A673 (cell line): ENCODE measurements around the gene FITM2. TPM values are rescaled to one million over a fixed set of nuclear protein-coding genes. Genes with fewer than 3 reads are reported as not detected.

Experiments used
- BruUV-seq: library from RNA; stranded (reverse); fragments of 400-500 nt; replicated peaks from 2 replicates; lab custom pipeline; 2021; lab: Mats Ljungman, UMichigan
- CTCF ChIA-PET: fragments of 300-600 bp; sonication (Branson Sonifier 250); formaldehyde crosslinking; loops from one replicate; lab custom pipeline; 2022; ENCODE audit warnings: antibody characterized with exemption; lab: Charles Lee
- POLR2A ChIA-PET: fragments of 300-600 bp; sonication (Branson Sonifier 250); formaldehyde crosslinking; loops from one replicate; lab custom pipeline; 2022; ENCODE audit warnings: antibody characterized with exemption; ENCODE audit not compliant: low non-redundant PET; lab: Charles Lee
- DNase-seq: peaks from one replicate; pipeline ENCODE4 v3.0.0-alpha.2; 2015; ENCODE audit warnings: low spot score
- H3K27ac ChIP-seq: fragments of 200-600 bp; sonication (generic); 2 replicates; pipeline ENCODE4 v1.5.1; 2016; ENCODE audit warnings: mixed run types, low read depth, mild to moderate bottlenecking, mixed read lengths, antibody characterized with exemption, low read length; ENCODE audit not compliant: poor library complexity, severe bottlenecking
- H3K27me3 ChIP-seq: fragments of 200-600 bp; sonication (generic); replicated peaks from 2 replicates; pipeline ENCODE4 v1.6.1; 2017; ENCODE audit warnings: mixed run types, low read depth, mild to moderate bottlenecking, mixed read lengths, antibody characterized with exemption, low read length; ENCODE audit not compliant: insufficient read depth, poor library complexity
- H3K36me3 ChIP-seq: fragments of 200-600 bp; sonication (generic); 2 replicates; pipeline ENCODE4 v1.6.1; 2016; ENCODE audit warnings: mixed run types, mild to moderate bottlenecking, mixed read lengths, antibody characterized with exemption, low read length; ENCODE audit not compliant: insufficient read depth, poor library complexity, severe bottlenecking
- H3K4me1 ChIP-seq: fragments of 200-600 bp; sonication (generic); 2 replicates; pipeline ENCODE4 v1.6.1; 2017; ENCODE audit warnings: mixed run types, mild to moderate bottlenecking, mixed read lengths, antibody characterized with exemption, low read length; ENCODE audit not compliant: insufficient read depth, poor library complexity, severe bottlenecking
- H3K4me3 ChIP-seq: fragments of 200-600 bp; sonication (generic); 2 replicates; pipeline ENCODE4 v1.5.1; 2016; ENCODE audit warnings: low read depth, mixed run types, mild to moderate bottlenecking, mixed read lengths, low read length; ENCODE audit not compliant: poor library complexity, severe bottlenecking
- H3K9me3 ChIP-seq: fragments of 200-600 bp; sonication (generic); 2 replicates; pipeline ENCODE4 v1.6.1; 2016; ENCODE audit warnings: mixed run types, low read depth, mild to moderate bottlenecking, mixed read lengths, antibody characterized with exemption, low read length; ENCODE audit not compliant: poor library complexity, severe bottlenecking
- CTCF ChIP-seq: fragments of 300-800, 200-600 bp; sonication (generic); conservative IDR thresholded peaks from 2 replicates; pipeline ENCODE4 v1.5.1; 2017; ENCODE audit warnings: low read depth, mild to moderate bottlenecking, antibody characterized with exemption, low read length, moderate library complexity, mixed read lengths
- EZH2 ChIP-seq: fragments of 200-600 bp; sonication (generic); IDR thresholded peaks from 2 replicates; pipeline ENCODE4 v1.6.1; 2017; ENCODE audit warnings: borderline replicate concordance, low read depth, mild to moderate bottlenecking, mixed read lengths, antibody characterized with exemption, low read length; ENCODE audit not compliant: poor library complexity, severe bottlenecking
- intact Hi-C: fragments of 100-400 bp; cut with micrococcal nuclease; formaldehyde crosslinking; loops from one replicate; pipeline ENCODE4 v1.10.0; 2022; ENCODE audit not compliant: unreplicated experiment
- total RNA-seq: library from RNA; stranded (reverse); gene quantifications from 2 replicates; pipeline ENCODE4 v1.2.3, GENCODE V29; 2021

The FITM2 gene
- total RNA-seq, 1 experiment from 2014 or later: 5.7 TPM

GRCh38 chr20:44344723-44345122, 33.7 kb upstream of the FITM2 start:
- Histone ChIP-seq H3K9me3 (no peaks in the 10 kb centered on the region), H3K4me1 (no peaks in the 10 kb centered on the region), H3K36me3 (no peaks in the 10 kb centered on the region), H3K27me3 (no peaks in the 10 kb centered on the region), H3K27ac (no peak overlapping the region), H3K4me3 (no peak overlapping the region)
- ChIA-PET POLR2A (no interaction called here), CTCF (no interaction called here)
- no peak for DNase-seq
- intact Hi-C loops: no loop called here
- no peak for TF ChIP-seq EZH2
- no peak for TF ChIP-seq CTCF
- BruUV-seq: no TSS peak

- Histone ChIP-seq H3K9me3 (no peaks in the 10 kb centered on the region), H3K4me1 (no peaks in the 10 kb centered on the region), H3K36me3 (no peaks in the 10 kb centered on the region), H3K27ac (no peak overlapping the region), H3K4me3 (no peak overlapping the region), H3K27me3 (no peaks in the 10 kb centered on the region)
- BruUV-seq: no TSS peak
- no peak for DNase-seq
- no peak for TF ChIP-seq CTCF
- TF ChIP-seq EZH2: no peak
- ChIA-PET CTCF (no interaction called here), POLR2A (no interaction called here)
- intact Hi-C loops: no loop called here
Observed at GRCh38 chr20:44343162-44343675, 32.2 kb upstream of the FITM2 start.

GRCh38 chr20:44342248-44342647, 31.2 kb upstream of the FITM2 start:
- ChIA-PET POLR2A (no interaction called here), CTCF (no interaction called here)
- TF ChIP-seq CTCF (no peak), EZH2 (no peak)
- Histone ChIP-seq H3K4me1 (no peaks in the 10 kb centered on the region), H3K36me3 (no peaks in the 10 kb centered on the region), H3K27me3 (no peaks in the 10 kb centered on the region), H3K4me3 (no peak overlapping the region), H3K9me3 (no peaks in the 10 kb centered on the region), H3K27ac (no peak overlapping the region)
- BruUV-seq: no TSS peak
- intact Hi-C loops: no loop called here
- DNase-seq: no peak
